Measurements from ENCODE around the gene UNC5B.

- TF ChIP-seq CTCF (IDR thresholded peaks at IDR 0.05 in 2 of 3, conservative IDR thresholded peaks at IDR 0.05 in 1 of 3; ENCODE audit: borderline replicate concordance in 1 of 3, insufficient read depth in 1 of 3, low read depth in 2 of 3, low read length in 2 of 3) (no peak), EZH2phosphoT487 (IDR thresholded peaks at IDR 0.05; ENCODE audit: borderline replicate concordance) (no peak), ZNF274 (IDR thresholded peaks at IDR 0.05; ENCODE audit: low read depth, low read length) (no peak), POLR2AphosphoS5 (IDR thresholded peaks at IDR 0.05; ENCODE audit: low read depth, low read length) (no peak), JUND (IDR thresholded peaks at IDR 0.05) (no peak), ZFX (IDR thresholded peaks at IDR 0.05) (no peak), ZBTB33 (IDR thresholded peaks at IDR 0.05; ENCODE audit: extremely low read depth, insufficient replicate concordance, low read length) (no peak), EGR1 (IDR thresholded peaks at IDR 0.05; ENCODE audit: low read depth) (no peak), SP1 (IDR thresholded peaks at IDR 0.05; ENCODE audit: low read depth) (no peak), REST (IDR thresholded peaks at IDR 0.05; ENCODE audit: low read depth) (no peak), SIN3A (IDR thresholded peaks at IDR 0.05; ENCODE audit: low read depth) (no peak), EZH2 (IDR thresholded peaks at IDR 0.05) (no peak), POLR2A (IDR thresholded peaks at IDR 0.05; ENCODE audit: borderline replicate concordance, extremely low read depth, insufficient read depth, insufficient read length) (no peak)
Measured at GRCh38 chr10:71249996-71250395, 37.6 kb downstream of the UNC5B start.

Data from HCT116 (cell line).